Body of pancreas (tissue), 4 donors: ENCODE measurements around the gene CST2.

Source experiments
- CTCF ChIP-seq, 7 experiments: fragments of 450-650 bp in 4 of 7; fragments of 200-600 bp in 3 of 7; sonication (generic) in 3 of 7; IDR thresholded peaks; one replicate each; pipeline ENCODE4 v1.5.1; 2016 to 2019; ENCODE audit warnings: antibody characterized with exemption in 7 of 7
- POLR2A ChIP-seq, 3 donors: fragments of 450-650 bp; IDR thresholded peaks; one replicate each; pipeline ENCODE4 v1.6.1; 2016; ENCODE audit warnings: antibody characterized with exemption in 3 of 3, mild to moderate bottlenecking in 2 of 3

- no peak for TF ChIP-seq POLR2A (IDR thresholded peaks at IDR 0.05)
- no peak for TF ChIP-seq CTCF (IDR thresholded peaks at IDR 0.05)
Measured at GRCh38 chr20:23835716-23836115, 9.2 kb upstream of the CST2 start.
